ENCODE results near the gene SPTBN2. TPM values are rescaled to one million over a fixed set of nuclear protein-coding genes. Genes with fewer than 3 reads are reported as not detected.
A peak's percentile ranks its signal among the peaks of the same experiment; 100 is the strongest.

SPTBN2 gene
- total RNA-seq: 100 to 1,000 TPM; 337 to 544 (median 450) TPM

DNA sequence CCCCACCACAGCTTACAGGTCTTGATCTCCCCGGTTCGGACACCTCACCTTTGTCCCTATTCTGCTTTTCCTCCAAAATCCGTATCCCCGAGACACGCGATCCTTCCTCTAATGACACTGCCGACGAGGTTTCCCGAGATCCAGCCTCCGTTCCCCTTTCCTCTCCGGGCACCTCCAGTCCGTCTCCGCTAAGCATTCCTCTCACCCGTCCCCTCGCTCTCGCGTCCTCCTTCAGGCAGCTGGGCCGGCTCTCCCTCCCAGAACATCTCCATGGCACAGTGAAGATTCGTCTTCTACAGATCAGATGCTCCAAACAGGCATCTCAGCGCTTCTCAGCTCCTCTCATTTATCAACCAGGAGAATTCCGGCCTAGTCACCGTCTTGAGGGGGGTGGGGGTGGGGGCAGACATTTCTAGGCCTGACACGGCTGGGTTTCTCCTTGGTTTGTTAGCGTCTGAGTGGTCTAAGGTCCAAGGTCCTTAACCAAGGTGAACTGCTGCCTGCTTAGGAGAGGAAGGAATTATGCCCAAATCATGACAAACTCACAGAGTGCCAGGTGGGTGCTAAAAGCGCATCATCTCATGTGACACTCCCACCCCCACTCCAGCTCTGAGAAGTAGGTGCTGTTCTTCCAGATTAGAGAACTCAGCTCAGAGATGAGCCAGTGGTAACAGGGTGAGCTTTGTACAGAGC lies at the start of gene SPTBN2:
SPTBN2 (minus strand) TSS at position 524 of the 693 bp plus-strand sequence. CDS start 7,976 bp downstream, outside the sequence.
- WGBS: 12% methylated on average over 25 of the region's 25 CpGs
- Histone ChIP-seq H3K4me1 (peaks cover 19% of the 10 kb centered on the region), H3K4me3 (peak within 1 kb of the TSS; percentile 61), H3K27me3 (peaks cover 5% of the 10 kb centered on the region), H3K36me3 (no peaks in the 10 kb centered on the region), H3K27ac (peak within 1 kb of the TSS; percentile 69), H3K9me3 (no peaks in the 10 kb centered on the region)
- no peak for DNase-seq (ENCODE audit: low spot score in 2 of 2)
- TF ChIP-seq POLR2A (IDR thresholded peaks at IDR 0.05) (no peak), EP300 (IDR thresholded peaks at IDR 0.05) (no peak), POLR2AphosphoS5 (IDR thresholded peaks at IDR 0.05) (no peak)
- TF ChIP-seq, protein P1, sequence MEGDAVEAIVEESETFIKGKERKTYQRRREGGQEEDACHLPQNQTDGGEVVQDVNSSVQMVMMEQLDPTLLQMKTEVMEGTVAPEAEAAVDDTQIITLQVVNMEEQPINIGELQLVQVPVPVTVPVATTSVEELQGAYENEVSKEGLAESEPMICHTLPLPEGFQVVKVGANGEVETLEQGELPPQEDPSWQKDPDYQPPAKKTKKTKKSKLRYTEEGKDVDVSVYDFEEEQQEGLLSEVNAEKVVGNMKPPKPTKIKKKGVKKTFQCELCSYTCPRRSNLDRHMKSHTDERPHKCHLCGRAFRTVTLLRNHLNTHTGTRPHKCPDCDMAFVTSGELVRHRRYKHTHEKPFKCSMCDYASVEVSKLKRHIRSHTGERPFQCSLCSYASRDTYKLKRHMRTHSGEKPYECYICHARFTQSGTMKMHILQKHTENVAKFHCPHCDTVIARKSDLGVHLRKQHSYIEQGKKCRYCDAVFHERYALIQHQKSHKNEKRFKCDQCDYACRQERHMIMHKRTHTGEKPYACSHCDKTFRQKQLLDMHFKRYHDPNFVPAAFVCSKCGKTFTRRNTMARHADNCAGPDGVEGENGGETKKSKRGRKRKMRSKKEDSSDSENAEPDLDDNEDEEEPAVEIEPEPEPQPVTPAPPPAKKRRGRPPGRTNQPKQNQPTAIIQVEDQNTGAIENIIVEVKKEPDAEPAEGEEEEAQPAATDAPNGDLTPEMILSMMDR (IDR thresholded peaks at IDR 0.05): no peak

DNA sequence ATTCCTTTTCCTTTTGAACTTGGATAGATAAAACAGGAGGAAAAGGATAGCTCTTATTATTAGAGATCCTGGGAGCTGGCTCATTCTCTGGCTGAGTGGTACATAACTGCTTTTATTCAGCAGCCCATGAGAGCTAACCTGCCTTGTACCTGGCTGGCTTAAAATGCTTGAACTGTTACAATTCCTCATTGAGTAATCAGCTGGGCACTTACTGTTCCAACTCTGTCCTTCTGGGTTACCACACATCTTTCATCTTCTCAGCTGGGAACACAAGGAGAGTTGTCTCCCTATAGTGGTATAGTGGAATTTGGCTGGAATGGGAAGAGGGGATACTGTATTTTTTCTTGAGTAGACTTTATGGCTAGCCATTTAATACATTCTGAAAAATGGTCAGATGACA lies 39.8 kb upstream of the SPTBN2 start:
- H3K4me1 ChIP-seq: peaks cover 4% of the 10 kb centered on the region
- no peak for DNase-seq (ENCODE audit: low spot score in 2 of 2)
- peak overlapping the region; percentile 57 for H3K27ac ChIP-seq
- H3K36me3 ChIP-seq: peaks cover 5% of the 10 kb centered on the region
- H3K27me3 ChIP-seq: no peaks in the 10 kb centered on the region
- TF ChIP-seq, protein P1 (IDR thresholded peaks at IDR 0.05): no peak
- no peak for TF ChIP-seq POLR2AphosphoS5 (IDR thresholded peaks at IDR 0.05)
- no peak for TF ChIP-seq POLR2A (IDR thresholded peaks at IDR 0.05)
- no peak for TF ChIP-seq EP300 (IDR thresholded peaks at IDR 0.05)
- H3K9me3 ChIP-seq: no peaks in the 10 kb centered on the region
- no peak overlapping the region for H3K4me3 ChIP-seq

DNA sequence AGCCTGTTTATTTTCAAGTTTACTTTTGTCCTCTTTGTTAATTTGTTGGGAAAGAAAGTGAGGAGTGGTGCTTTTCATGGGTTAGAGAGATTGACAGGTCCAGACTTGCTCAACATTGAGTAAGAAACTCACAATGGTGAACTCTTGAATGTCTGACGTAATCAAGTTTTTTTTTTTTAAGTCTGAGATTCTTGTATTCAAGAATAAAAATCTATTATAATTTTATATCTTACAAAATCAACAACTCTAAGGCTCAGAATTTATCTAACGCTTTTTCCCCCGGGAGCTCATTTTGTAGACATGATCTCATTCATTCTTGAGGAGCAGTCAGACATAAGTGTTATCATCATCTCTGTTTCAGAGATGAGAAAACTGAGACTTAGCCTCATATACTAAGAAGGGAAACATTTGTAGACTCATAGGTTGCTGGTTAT lies 39.1 kb upstream of the SPTBN2 start:
- no peak overlapping the region for H3K4me3 ChIP-seq
- peaks cover 3% of the 10 kb centered on the region for H3K36me3 ChIP-seq

DNA sequence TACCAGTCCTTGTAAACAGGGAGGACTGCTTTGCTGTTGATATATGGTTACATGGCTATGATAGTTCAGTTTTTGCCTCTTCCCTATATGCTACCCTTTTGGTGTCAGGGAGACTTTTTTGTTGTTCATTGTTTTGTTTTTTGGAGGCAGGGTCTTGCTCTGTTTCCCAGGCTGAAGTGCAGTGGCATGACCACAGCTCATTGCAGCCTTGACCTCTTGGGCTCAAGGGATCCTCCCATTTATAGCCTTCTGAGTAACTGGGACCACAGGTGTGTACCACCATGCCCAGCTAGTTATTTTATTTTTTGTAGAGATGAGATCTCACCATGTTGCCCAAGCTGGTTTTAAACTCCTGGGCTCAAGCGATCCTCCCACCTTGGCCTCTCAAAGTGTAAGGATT lies 38.6 kb upstream of the SPTBN2 start:
- no peak overlapping the region for H3K4me3 ChIP-seq
- peaks cover under 1% of the 10 kb centered on the region for H3K36me3 ChIP-seq
- H3K27me3 ChIP-seq: no peaks in the 10 kb centered on the region
- H3K9me3 ChIP-seq: no peaks in the 10 kb centered on the region
- H3K4me1 ChIP-seq: peaks cover 4% of the 10 kb centered on the region
- H3K27ac ChIP-seq: peak overlapping the region; percentile 57
- DNase-seq (ENCODE audit: low spot score in 2 of 2): no peak
- WGBS: 71% methylated on average over 1 of the region's 1 CpG
- TF ChIP-seq POLR2AphosphoS5 (IDR thresholded peaks at IDR 0.05) (no peak), EP300 (IDR thresholded peaks at IDR 0.05) (no peak), POLR2A (IDR thresholded peaks at IDR 0.05) (no peak)
- TF ChIP-seq, protein P1 (IDR thresholded peaks at IDR 0.05): no peak

More for the DNA sequence above, 39.1 kb upstream of the SPTBN2 start:
- no peaks in the 10 kb centered on the region for H3K9me3 ChIP-seq
- H3K27me3 ChIP-seq: no peaks in the 10 kb centered on the region
- H3K27ac ChIP-seq: peak overlapping the region; percentile 57
- WGBS: 53% methylated on average over 3 of the region's 3 CpGs
- no peak for DNase-seq (ENCODE audit: low spot score in 2 of 2)
- H3K4me1 ChIP-seq: peaks cover 4% of the 10 kb centered on the region
- TF ChIP-seq POLR2AphosphoS5 (IDR thresholded peaks at IDR 0.05): no peak
- TF ChIP-seq, protein P1 (IDR thresholded peaks at IDR 0.05): no peak
- no peak for TF ChIP-seq POLR2A (IDR thresholded peaks at IDR 0.05)
- TF ChIP-seq EP300 (IDR thresholded peaks at IDR 0.05): no peak

DNA sequence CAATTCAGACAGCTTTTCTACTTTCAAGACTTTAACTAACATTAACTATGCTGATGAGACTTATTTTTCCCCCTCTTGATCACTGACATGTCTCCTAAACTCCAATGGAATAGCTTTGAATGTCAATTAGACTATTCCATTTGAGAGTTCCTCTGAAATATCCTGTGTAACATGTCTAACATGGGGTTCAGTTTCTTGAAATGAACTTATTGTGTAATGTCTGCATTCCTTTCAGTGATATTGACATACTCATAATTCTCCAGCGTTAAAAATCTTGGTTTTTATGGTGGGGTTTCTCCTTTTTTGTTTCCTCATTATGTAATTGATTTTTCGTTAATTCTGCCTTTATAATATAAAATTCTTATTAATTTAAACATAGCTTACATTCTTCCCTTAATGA lies 37.7 kb upstream of the SPTBN2 start:
- H3K36me3 ChIP-seq: peaks cover 10% of the 10 kb centered on the region
- WGBS: 87% methylated on average over 2 of the region's 2 CpGs
- H3K4me3 ChIP-seq: no peak overlapping the region
- H3K4me1 ChIP-seq: peaks cover 4% of the 10 kb centered on the region
- no peaks in the 10 kb centered on the region for H3K9me3 ChIP-seq
- DNase-seq (ENCODE audit: low spot score in 2 of 2): no peak
- no peak for TF ChIP-seq EP300 (IDR thresholded peaks at IDR 0.05)
- TF ChIP-seq, protein P1 (IDR thresholded peaks at IDR 0.05): no peak
- no peak for TF ChIP-seq POLR2AphosphoS5 (IDR thresholded peaks at IDR 0.05)
- TF ChIP-seq POLR2A (IDR thresholded peaks at IDR 0.05): no peak
- no peak overlapping the region for H3K27ac ChIP-seq
- no peaks in the 10 kb centered on the region for H3K27me3 ChIP-seq

Data from suprapubic skin (tissue), 4 donors.